HG02759 (cell line): Measurements from ENCODE around the gene HECW1.

ENCODE experiments used
- ATAC-seq: cut with Tn5 transposase; IDR thresholded peaks from one replicate; pipeline ENCODE4 v1.9.1; 2021; ENCODE audit warnings: mild to moderate bottlenecking, moderate library complexity; ENCODE audit not compliant: unreplicated experiment

HECW1 gene

GRCh38 chr7:43487731-43488073 lies 375.3 kb downstream of the HECW1 start:
- no peak for ATAC-seq

- ATAC-seq, result no peak
These were observed 376.8 kb downstream of the HECW1 start for GRCh38 chr7:43489257-43489656.

- no peak for ATAC-seq
These were observed 377.6 kb downstream of the HECW1 start for GRCh38 chr7:43490016-43490415.

GRCh38 chr7:43491123-43491522 lies 378.7 kb downstream of the HECW1 start:
- no peak for ATAC-seq

GRCh38 chr7:43491984-43492383 lies 379.5 kb downstream of the HECW1 start:
- no peak for ATAC-seq

- ATAC-seq, result no peak
These were observed 380.4 kb downstream of the HECW1 start for GRCh38 chr7:43492896-43493295.

- ATAC-seq, result no peak
These were observed 383.1 kb downstream of the HECW1 start for GRCh38 chr7:43495572-43495971.

- no peak for ATAC-seq
These were observed 384.1 kb downstream of the HECW1 start for GRCh38 chr7:43496596-43496995.

GRCh38 chr7:43501870-43502269 lies 389.4 kb downstream of the HECW1 start:
- ATAC-seq, result no peak

GRCh38 chr7:43502941-43503340 lies 390.5 kb downstream of the HECW1 start:
- ATAC-seq, result no peak

- no peak for ATAC-seq
These were observed 393.0 kb downstream of the HECW1 start for GRCh38 chr7:43505412-43505811.

- ATAC-seq, result no peak
These were observed 394.0 kb downstream of the HECW1 start for GRCh38 chr7:43506460-43506859.

- no peak for ATAC-seq
These were observed 396.0 kb downstream of the HECW1 start for GRCh38 chr7:43508461-43508860.

- ATAC-seq, result no peak
These were observed 397.5 kb downstream of the HECW1 start for GRCh38 chr7:43509906-43510305.

GRCh38 chr7:43511029-43511428 lies 398.6 kb downstream of the HECW1 start:
- no peak for ATAC-seq

GRCh38 chr7:43511769-43512515 lies 399.5 kb downstream of the HECW1 start:
- ATAC-seq, result no peak

GRCh38 chr7:43513251-43513650 lies 400.8 kb downstream of the HECW1 start:
- ATAC-seq, result no peak

GRCh38 chr7:43516581-43517342 lies 404.3 kb downstream of the HECW1 start:
- ATAC-seq, result no peak

GRCh38 chr7:43517464-43517863 lies 405.0 kb downstream of the HECW1 start:
- ATAC-seq, result no peak

GRCh38 chr7:43520201-43520600 lies 407.8 kb downstream of the HECW1 start:
- ATAC-seq, result no peak

GRCh38 chr7:43522406-43523156 lies 410.1 kb downstream of the HECW1 start:
- ATAC-seq, result no peak
